Stimulated activated memory B cell treated with anti-CD40 and anti-IgM and Interleukin-4, amounts not matched to agents 10 μg/mL and 1 μg/mL and 100 μg/mL, for 72 hours (primary cell): ENCODE data around the gene GBGT1.
"Not testable (repeated sequence)": the region's sequence is repeated elsewhere in the genome, so short reads cannot be mapped to it uniquely, and the experiment has no call there.

Experiments
- ATAC-seq: fragments of 150-1000 bp; cut with Tn5 transposase; 2 replicates; pipeline ENCODE4 v1.10.0; 2021
- H3K27ac Mint-ChIP-seq: one replicate; pipeline ENCODE4 v1.8.0; 2022; ENCODE audit warnings: mild to moderate bottlenecking, mixed read lengths
- H3K27me3 Mint-ChIP-seq: one replicate; pipeline ENCODE4 v1.8.0; 2022; ENCODE audit warnings: mixed read lengths
- H3K36me3 Mint-ChIP-seq: one replicate; pipeline ENCODE4 v1.8.0; 2022; ENCODE audit warnings: mixed read lengths
- H3K4me1 Mint-ChIP-seq: one replicate; pipeline ENCODE4 v1.8.0; 2022; ENCODE audit warnings: mixed read lengths
- H3K4me3 Mint-ChIP-seq: one replicate; pipeline ENCODE4 v1.8.0; 2022; ENCODE audit warnings: mild to moderate bottlenecking, moderate library complexity, mixed read lengths
- H3K9me3 Mint-ChIP-seq: one replicate; pipeline ENCODE4 v1.8.0; 2022; ENCODE audit warnings: mixed read lengths

GBGT1 gene

GRCh38 chr9:133181561-133181960 lies 17.8 kb upstream of the GBGT1 start:
- H3K9me3 Mint-ChIP-seq: no peaks in the 10 kb centered on the region
- H3K4me1 Mint-ChIP-seq: peaks cover 12% of the 10 kb centered on the region
- no peak for ATAC-seq
- H3K27ac Mint-ChIP-seq: no peak overlapping the region
- no peak overlapping the region for H3K4me3 Mint-ChIP-seq
- H3K36me3 Mint-ChIP-seq: no peaks in the 10 kb centered on the region
- peaks cover 49% of the 10 kb centered on the region for H3K27me3 Mint-ChIP-seq

DNA sequence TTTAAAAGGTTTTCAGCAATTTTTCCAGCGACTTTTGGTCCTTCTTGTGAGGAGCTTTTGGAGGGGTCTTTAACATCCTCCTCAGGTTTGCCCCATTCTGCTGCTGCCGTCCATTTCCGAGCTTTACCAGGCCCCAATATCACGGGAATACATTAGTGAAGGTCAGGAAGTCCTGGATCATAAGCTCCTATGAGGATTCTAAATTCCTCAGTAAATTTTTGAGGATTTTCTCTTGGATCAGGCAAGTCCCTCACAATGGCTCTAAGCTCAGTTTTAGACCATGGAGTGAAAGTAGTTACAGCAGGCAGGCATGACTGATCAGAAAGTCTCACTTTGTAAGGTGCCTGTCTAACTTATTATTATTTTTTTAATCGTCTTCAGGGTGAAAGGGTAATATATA lies 17.2 kb upstream of the GBGT1 start:
- Mint-ChIP-seq H3K4me1 (peaks cover 7% of the 10 kb centered on the region), H3K36me3 (no peaks in the 10 kb centered on the region), H3K27me3 (peaks cover 43% of the 10 kb centered on the region), H3K27ac (no peak overlapping the region), H3K9me3 (no peaks in the 10 kb centered on the region), H3K4me3 (no peak overlapping the region)
- ATAC-seq: no peak

DNA sequence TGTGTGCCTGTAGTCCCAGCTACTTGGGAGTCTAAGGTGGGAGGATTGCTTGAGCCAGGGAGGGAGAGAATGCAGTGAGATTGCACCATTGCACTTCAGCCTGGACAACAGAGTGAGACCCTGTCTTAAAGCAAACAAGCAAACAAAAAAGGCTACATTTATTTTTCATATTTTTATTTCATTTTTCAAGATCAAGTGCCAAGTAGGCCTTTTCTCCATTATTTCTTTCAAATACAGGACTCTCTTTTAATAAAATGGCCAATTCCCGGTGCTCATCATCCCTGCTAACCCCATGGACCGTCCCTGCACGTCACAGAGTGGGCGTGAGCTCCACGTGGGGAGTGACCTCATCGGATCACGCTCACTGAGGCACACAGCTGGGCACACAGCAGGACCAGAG lies 9.3 kb upstream of the GBGT1 start:
- peaks cover 25% of the 10 kb centered on the region for H3K4me1 Mint-ChIP-seq
- no peak for ATAC-seq
- peaks cover 35% of the 10 kb centered on the region for H3K27me3 Mint-ChIP-seq
- H3K27ac Mint-ChIP-seq: no peak overlapping the region
- no peaks in the 10 kb centered on the region for H3K9me3 Mint-ChIP-seq
- H3K4me3 Mint-ChIP-seq: no peak overlapping the region
- no peaks in the 10 kb centered on the region for H3K36me3 Mint-ChIP-seq

DNA sequence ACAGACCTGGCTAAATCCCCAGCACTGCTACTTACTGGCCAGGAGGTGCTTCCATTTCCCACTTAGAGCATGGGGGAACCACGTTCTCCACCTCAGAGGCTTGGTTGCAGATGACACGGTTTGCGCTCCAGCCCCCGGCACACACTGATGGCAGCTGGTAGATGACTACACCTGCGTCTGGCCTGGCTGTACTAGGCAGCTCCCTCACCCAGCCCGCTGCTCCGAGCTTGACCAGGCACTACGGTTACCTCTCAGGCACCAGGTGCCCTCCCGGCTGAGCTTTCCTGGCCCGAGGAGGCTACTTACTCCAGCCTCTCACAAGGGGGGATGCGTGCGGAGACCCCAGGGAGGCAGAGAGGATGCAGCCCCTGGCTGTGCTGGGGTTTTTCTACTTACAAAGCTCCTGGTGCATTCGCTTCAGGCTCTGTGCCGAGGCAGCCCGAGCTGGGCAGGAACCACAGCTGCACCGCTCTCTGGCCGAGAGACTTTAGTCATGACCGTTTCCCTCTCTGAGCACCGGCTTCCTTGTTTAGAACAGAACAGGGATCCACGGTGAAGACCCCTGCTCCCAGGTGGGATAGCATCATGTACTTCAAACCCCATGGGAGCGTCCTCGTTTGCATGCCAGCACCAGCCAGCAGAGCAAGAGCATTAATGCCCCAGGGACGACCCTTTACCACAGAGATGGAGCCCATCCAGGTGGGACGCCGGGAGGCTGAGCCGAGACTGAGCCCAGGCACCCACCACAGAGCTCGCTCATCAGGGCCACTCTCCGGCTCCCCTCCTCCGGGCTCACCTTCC lies 7.6 kb upstream of the GBGT1 start:
- Mint-ChIP-seq H3K9me3 (no peaks in the 10 kb centered on the region), H3K4me1 (peaks cover 27% of the 10 kb centered on the region), H3K27me3 (peaks cover 46% of the 10 kb centered on the region), H3K36me3 (no peaks in the 10 kb centered on the region), H3K27ac (peak overlapping the region; percentile 43), H3K4me3 (peak overlapping the region; percentile 69)
- peak; percentile 77 for ATAC-seq

DNA sequence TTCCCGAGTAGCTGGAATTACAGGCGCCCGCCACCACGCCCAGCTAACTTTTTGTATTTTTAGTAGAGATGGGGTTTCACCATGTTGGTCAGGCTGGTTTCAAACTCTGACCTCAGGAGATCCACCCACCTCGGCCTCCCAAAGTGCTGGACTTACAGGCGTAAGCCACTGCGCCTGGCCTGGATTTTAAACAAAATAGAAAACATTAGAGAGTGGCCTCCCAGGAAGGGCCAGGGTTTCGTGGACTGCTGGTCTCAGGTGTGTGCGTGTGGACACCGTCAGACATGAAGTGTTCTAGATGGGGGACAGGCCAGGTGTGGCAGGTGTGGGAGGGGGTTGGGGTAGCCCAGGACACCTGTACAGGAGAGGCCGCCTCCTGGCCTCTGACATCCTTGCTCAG lies 7.0 kb upstream of the GBGT1 start:
- Mint-ChIP-seq H3K27ac (peak overlapping the region; percentile 43), H3K36me3 (no peaks in the 10 kb centered on the region), H3K9me3 (no peaks in the 10 kb centered on the region), H3K4me3 (no peak overlapping the region), H3K27me3 (peaks cover 51% of the 10 kb centered on the region), H3K4me1 (peaks cover 27% of the 10 kb centered on the region)
- no peak for ATAC-seq

- H3K4me3 Mint-ChIP-seq, ATAC-seq, H3K36me3 Mint-ChIP-seq, H3K27ac Mint-ChIP-seq, H3K9me3 Mint-ChIP-seq: not testable (repeated sequence)
- Mint-ChIP-seq H3K27me3 (peaks cover 51% of the 10 kb centered on the region), H3K4me1 (peaks cover 32% of the 10 kb centered on the region)
These were observed 6.0 kb upstream of the GBGT1 start for GRCh38 chr9:133169687-133170086.

DNA sequence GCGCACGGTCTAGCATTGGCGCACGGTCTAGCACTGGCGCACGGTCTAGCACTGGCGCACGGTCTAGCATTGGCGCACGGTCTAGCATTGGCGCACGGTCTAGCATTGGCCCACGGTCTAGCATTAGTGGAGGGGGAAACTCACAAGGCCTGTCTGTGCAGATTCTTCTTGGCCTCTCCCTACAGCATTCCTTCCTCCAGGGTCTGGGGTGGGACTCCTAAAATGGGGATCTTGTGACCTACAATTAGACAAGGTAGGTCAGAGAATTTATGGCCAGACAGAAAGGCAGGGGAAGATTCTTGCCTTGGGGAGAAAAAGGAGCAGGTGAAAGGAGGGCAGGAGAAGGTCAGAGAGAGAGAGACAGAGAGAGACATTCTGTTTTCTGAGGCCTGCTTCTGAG lies 5.4 kb upstream of the GBGT1 start:
- H3K4me3 Mint-ChIP-seq: no peak overlapping the region
- no peaks in the 10 kb centered on the region for H3K36me3 Mint-ChIP-seq
- peaks cover 35% of the 10 kb centered on the region for H3K4me1 Mint-ChIP-seq

GRCh38 chr9:133168432-133168831 lies 4.7 kb upstream of the GBGT1 start:
- no peaks in the 10 kb centered on the region for H3K9me3 Mint-ChIP-seq
- H3K27me3 Mint-ChIP-seq: peaks cover 51% of the 10 kb centered on the region
- no peak overlapping the region for H3K27ac Mint-ChIP-seq
- H3K4me3 Mint-ChIP-seq: no peak overlapping the region
- ATAC-seq: no peak
- H3K4me1 Mint-ChIP-seq: peaks cover 40% of the 10 kb centered on the region
- H3K36me3 Mint-ChIP-seq: no peaks in the 10 kb centered on the region

More for the DNA sequence above, 5.4 kb upstream of the GBGT1 start:
- no peak overlapping the region for H3K27ac Mint-ChIP-seq
- no peak for ATAC-seq
- H3K27me3 Mint-ChIP-seq: peaks cover 51% of the 10 kb centered on the region
- no peaks in the 10 kb centered on the region for H3K9me3 Mint-ChIP-seq

- H3K4me3 Mint-ChIP-seq: no peak overlapping the region
- peaks cover 43% of the 10 kb centered on the region for H3K4me1 Mint-ChIP-seq
- H3K36me3 Mint-ChIP-seq: no peaks in the 10 kb centered on the region
- no peak overlapping the region for H3K27ac Mint-ChIP-seq
- no peak for ATAC-seq
- peaks cover 51% of the 10 kb centered on the region for H3K27me3 Mint-ChIP-seq
- no peaks in the 10 kb centered on the region for H3K9me3 Mint-ChIP-seq
These were observed 4.1 kb upstream of the GBGT1 start for GRCh38 chr9:133167769-133168168.

DNA sequence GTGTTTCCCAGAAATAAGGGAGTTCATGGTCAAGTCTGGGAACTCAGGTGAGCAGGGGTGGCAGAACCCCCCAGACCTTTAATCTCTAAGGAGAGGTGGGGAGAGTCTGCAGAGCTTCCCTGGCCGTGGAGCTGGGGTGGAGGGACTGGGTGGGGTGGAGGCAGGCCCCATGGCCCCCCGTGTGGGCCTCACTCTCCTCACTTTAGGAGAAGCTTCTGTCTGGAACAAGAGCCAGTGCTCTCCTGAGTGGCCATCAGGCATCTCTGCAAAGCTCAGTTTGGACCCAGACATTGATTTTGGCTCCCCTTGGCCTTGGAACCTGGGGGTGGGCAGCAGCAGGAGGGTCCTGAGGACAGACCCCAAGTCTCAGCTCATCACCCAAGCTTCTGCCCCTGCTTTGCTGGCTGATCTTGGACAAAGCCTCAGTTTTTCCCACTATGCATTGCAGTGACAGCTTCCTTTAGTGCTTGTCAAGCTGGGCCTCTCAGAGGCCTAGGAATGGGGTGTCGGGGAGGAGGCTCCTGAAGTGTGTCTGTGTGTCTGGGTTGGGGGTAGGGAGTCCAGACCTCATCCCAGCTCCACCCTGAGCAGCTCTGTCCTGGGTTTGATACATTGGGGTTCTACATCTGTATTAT lies 3.5 kb upstream of the GBGT1 start:
- Mint-ChIP-seq H3K27ac (no peak overlapping the region), H3K9me3 (no peaks in the 10 kb centered on the region), H3K4me1 (peaks cover 46% of the 10 kb centered on the region), H3K36me3 (no peaks in the 10 kb centered on the region), H3K4me3 (no peak overlapping the region), H3K27me3 (peaks cover 48% of the 10 kb centered on the region)
- ATAC-seq: no peak

- Mint-ChIP-seq H3K9me3 (no peaks in the 10 kb centered on the region), H3K36me3 (no peaks in the 10 kb centered on the region), H3K4me1 (peaks cover 46% of the 10 kb centered on the region), H3K27ac (no peak overlapping the region), H3K4me3 (no peak overlapping the region), H3K27me3 (peaks cover 40% of the 10 kb centered on the region)
- no peak for ATAC-seq
These were observed 2.7 kb upstream of the GBGT1 start for GRCh38 chr9:133166392-133166791.

GRCh38 chr9:133165452-133165730 lies 1.7 kb upstream of the GBGT1 start:
- no peaks in the 10 kb centered on the region for H3K36me3 Mint-ChIP-seq
- H3K4me1 Mint-ChIP-seq: peaks cover 43% of the 10 kb centered on the region
- H3K27me3 Mint-ChIP-seq: peaks cover 34% of the 10 kb centered on the region
- H3K9me3 Mint-ChIP-seq: no peaks in the 10 kb centered on the region
- no peak for ATAC-seq
- no peak overlapping the region for H3K4me3 Mint-ChIP-seq
- no peak overlapping the region for H3K27ac Mint-ChIP-seq

DNA sequence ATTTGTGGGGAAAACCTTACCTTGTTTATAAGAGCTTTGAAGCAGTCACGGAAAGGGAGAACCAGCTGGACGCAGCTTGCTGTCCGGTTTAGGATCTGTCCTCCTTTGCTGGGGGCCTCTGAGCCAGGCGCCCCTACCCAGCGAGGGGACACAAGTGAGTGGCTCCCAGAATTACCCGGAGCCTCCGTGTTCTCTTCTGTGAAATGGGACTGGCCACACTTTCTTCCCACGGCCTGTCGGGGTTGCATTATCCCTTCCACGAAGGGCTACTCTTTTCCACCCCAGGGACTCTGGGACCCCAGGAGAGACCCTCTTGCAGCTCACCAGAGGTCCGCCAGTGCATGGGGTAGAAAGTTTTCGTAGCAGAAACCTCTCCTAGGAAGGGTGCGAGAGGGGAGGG lies 477 bp upstream of the GBGT1 start:
- peaks cover 8% of the 10 kb centered on the region for H3K36me3 Mint-ChIP-seq
- H3K4me1 Mint-ChIP-seq: peaks cover 42% of the 10 kb centered on the region
- peak overlapping the region; percentile 91 for H3K27ac Mint-ChIP-seq
- no peaks in the 10 kb centered on the region for H3K9me3 Mint-ChIP-seq
- H3K27me3 Mint-ChIP-seq: peaks cover 28% of the 10 kb centered on the region
- peak overlapping the region; percentile 92 for H3K4me3 Mint-ChIP-seq
- ATAC-seq: no peak

GRCh38 chr9:133162861-133163503 lies 732 bp downstream of the GBGT1 start:
- H3K27me3 Mint-ChIP-seq: peaks cover 15% of the 10 kb centered on the region
- peaks cover 19% of the 10 kb centered on the region for H3K36me3 Mint-ChIP-seq
- H3K27ac Mint-ChIP-seq: peak overlapping the region; percentile 91
- ATAC-seq: peak; percentile 10
- H3K9me3 Mint-ChIP-seq: no peaks in the 10 kb centered on the region
- H3K4me1 Mint-ChIP-seq: peaks cover 36% of the 10 kb centered on the region
- H3K4me3 Mint-ChIP-seq: peak overlapping the region; percentile 92

DNA sequence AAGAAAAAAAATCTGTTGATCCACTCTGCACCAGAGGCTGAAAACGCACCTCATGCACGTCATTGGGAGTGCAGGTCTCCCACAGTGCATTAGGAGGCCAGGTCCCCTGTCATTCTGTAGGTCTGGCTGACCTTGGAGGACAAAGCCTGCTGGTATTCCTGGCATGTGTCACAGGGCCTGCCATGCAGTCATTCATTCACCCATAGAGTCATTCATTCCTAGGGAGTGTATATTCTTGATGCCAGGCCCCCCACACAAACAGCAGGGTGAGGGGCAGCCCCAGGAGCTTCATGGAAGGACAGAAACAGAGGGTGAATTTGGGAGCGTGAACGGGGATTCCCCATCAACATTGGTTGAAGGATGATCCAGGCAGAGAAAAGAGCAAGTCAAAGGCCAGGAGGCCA lies 2.2 kb downstream of the GBGT1 start:
- Mint-ChIP-seq H3K27ac (peak overlapping the region; percentile 2), H3K36me3 (peaks cover 25% of the 10 kb centered on the region), H3K4me3 (peak overlapping the region; percentile 42)

More for the DNA sequence above, 2.2 kb downstream of the GBGT1 start:
- Mint-ChIP-seq H3K4me1 (peaks cover 36% of the 10 kb centered on the region), H3K9me3 (no peaks in the 10 kb centered on the region), H3K27me3 (peaks cover 7% of the 10 kb centered on the region)
- ATAC-seq: no peak
